A673 (cell line): ENCODE data around the gene PPP5C. TPM values are rescaled to one million over a fixed set of nuclear protein-coding genes. Genes with fewer than 3 reads are reported as not detected.

Experiments used
- BruUV-seq: library from RNA; stranded (reverse); fragments of 400-500 nt; replicated peaks from 2 replicates; lab custom pipeline; 2021; lab: Mats Ljungman, UMichigan
- CTCF ChIA-PET: fragments of 300-600 bp; sonication (Branson Sonifier 250); formaldehyde crosslinking; loops from one replicate; lab custom pipeline; 2022; ENCODE audit warnings: antibody characterized with exemption; lab: Charles Lee
- POLR2A ChIA-PET: fragments of 300-600 bp; sonication (Branson Sonifier 250); formaldehyde crosslinking; loops from one replicate; lab custom pipeline; 2022; ENCODE audit warnings: antibody characterized with exemption; ENCODE audit not compliant: low non-redundant PET; lab: Charles Lee
- DNase-seq: peaks from one replicate; pipeline ENCODE4 v3.0.0-alpha.2; 2015; ENCODE audit warnings: low spot score
- H3K27ac ChIP-seq: fragments of 200-600 bp; sonication (generic); 2 replicates; pipeline ENCODE4 v1.5.1; 2016; ENCODE audit warnings: mixed run types, low read depth, mild to moderate bottlenecking, mixed read lengths, antibody characterized with exemption, low read length; ENCODE audit not compliant: poor library complexity, severe bottlenecking
- H3K27me3 ChIP-seq: fragments of 200-600 bp; sonication (generic); replicated peaks from 2 replicates; pipeline ENCODE4 v1.6.1; 2017; ENCODE audit warnings: mixed run types, low read depth, mild to moderate bottlenecking, mixed read lengths, antibody characterized with exemption, low read length; ENCODE audit not compliant: insufficient read depth, poor library complexity
- H3K36me3 ChIP-seq: fragments of 200-600 bp; sonication (generic); 2 replicates; pipeline ENCODE4 v1.6.1; 2016; ENCODE audit warnings: mixed run types, mild to moderate bottlenecking, mixed read lengths, antibody characterized with exemption, low read length; ENCODE audit not compliant: insufficient read depth, poor library complexity, severe bottlenecking
- H3K4me1 ChIP-seq: fragments of 200-600 bp; sonication (generic); 2 replicates; pipeline ENCODE4 v1.6.1; 2017; ENCODE audit warnings: mixed run types, mild to moderate bottlenecking, mixed read lengths, antibody characterized with exemption, low read length; ENCODE audit not compliant: insufficient read depth, poor library complexity, severe bottlenecking
- H3K4me3 ChIP-seq: fragments of 200-600 bp; sonication (generic); 2 replicates; pipeline ENCODE4 v1.5.1; 2016; ENCODE audit warnings: low read depth, mixed run types, mild to moderate bottlenecking, mixed read lengths, low read length; ENCODE audit not compliant: poor library complexity, severe bottlenecking
- H3K9me3 ChIP-seq: fragments of 200-600 bp; sonication (generic); 2 replicates; pipeline ENCODE4 v1.6.1; 2016; ENCODE audit warnings: mixed run types, low read depth, mild to moderate bottlenecking, mixed read lengths, antibody characterized with exemption, low read length; ENCODE audit not compliant: poor library complexity, severe bottlenecking
- EZH2 ChIP-seq: fragments of 200-600 bp; sonication (generic); IDR thresholded peaks from 2 replicates; pipeline ENCODE4 v1.6.1; 2017; ENCODE audit warnings: borderline replicate concordance, low read depth, mild to moderate bottlenecking, mixed read lengths, antibody characterized with exemption, low read length; ENCODE audit not compliant: poor library complexity, severe bottlenecking
- intact Hi-C: fragments of 100-400 bp; cut with micrococcal nuclease; formaldehyde crosslinking; loops from one replicate; pipeline ENCODE4 v1.10.0; 2022; ENCODE audit not compliant: unreplicated experiment
- total RNA-seq: library from RNA; stranded (reverse); gene quantifications from 2 replicates; pipeline ENCODE4 v1.2.3, GENCODE V29; 2021
- TF ChIP-seq, protein P1 (sequence below): fragments of 300-800, 200-600 bp; sonication (generic); conservative IDR thresholded peaks from 2 replicates; pipeline ENCODE4 v1.5.1; 2017; ENCODE audit warnings: low read depth, mild to moderate bottlenecking, antibody characterized with exemption, low read length, moderate library complexity, mixed read lengths

PPP5C gene
- total RNA-seq, 1 experiment from 2014 or later = 164 TPM

GRCh38 chr19:46371371-46371901 is 24.5 kb downstream of the PPP5C start:
- H3K27ac ChIP-seq = peak overlapping the region; percentile 32
- no peak overlapping the region for H3K4me3 ChIP-seq
- intact Hi-C loops = no loop called here
- BruUV-seq = no TSS peak
- DNase-seq = no peak
- H3K27me3 ChIP-seq = no peaks in the 10 kb centered on the region
- H3K4me1 ChIP-seq = peaks cover 20% of the 10 kb centered on the region
- ChIA-PET CTCF (no interaction called here), POLR2A (no interaction called here)
- TF ChIP-seq, protein P1, sequence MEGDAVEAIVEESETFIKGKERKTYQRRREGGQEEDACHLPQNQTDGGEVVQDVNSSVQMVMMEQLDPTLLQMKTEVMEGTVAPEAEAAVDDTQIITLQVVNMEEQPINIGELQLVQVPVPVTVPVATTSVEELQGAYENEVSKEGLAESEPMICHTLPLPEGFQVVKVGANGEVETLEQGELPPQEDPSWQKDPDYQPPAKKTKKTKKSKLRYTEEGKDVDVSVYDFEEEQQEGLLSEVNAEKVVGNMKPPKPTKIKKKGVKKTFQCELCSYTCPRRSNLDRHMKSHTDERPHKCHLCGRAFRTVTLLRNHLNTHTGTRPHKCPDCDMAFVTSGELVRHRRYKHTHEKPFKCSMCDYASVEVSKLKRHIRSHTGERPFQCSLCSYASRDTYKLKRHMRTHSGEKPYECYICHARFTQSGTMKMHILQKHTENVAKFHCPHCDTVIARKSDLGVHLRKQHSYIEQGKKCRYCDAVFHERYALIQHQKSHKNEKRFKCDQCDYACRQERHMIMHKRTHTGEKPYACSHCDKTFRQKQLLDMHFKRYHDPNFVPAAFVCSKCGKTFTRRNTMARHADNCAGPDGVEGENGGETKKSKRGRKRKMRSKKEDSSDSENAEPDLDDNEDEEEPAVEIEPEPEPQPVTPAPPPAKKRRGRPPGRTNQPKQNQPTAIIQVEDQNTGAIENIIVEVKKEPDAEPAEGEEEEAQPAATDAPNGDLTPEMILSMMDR = no peak
- TF ChIP-seq EZH2 = no peak
- H3K36me3 ChIP-seq = peaks cover 10% of the 10 kb centered on the region
- H3K9me3 ChIP-seq = no peaks in the 10 kb centered on the region

- peaks cover 30% of the 10 kb centered on the region for H3K4me1 ChIP-seq
- POLR2A ChIA-PET = no interaction called here
- H3K27me3 ChIP-seq = no peaks in the 10 kb centered on the region
- no TSS peak for BruUV-seq
- H3K36me3 ChIP-seq = peaks cover 24% of the 10 kb centered on the region
- TF ChIP-seq EZH2 = no peak
- TF ChIP-seq, protein P1 = peak; percentile 64
- peak overlapping the region; percentile 80 for H3K27ac ChIP-seq
- CTCF ChIA-PET = no interaction called here
- no peaks in the 10 kb centered on the region for H3K9me3 ChIP-seq
- intact Hi-C loops = loop anchor here (1.0 kb wide), 1 partner anchor 21 kb away; no protein-coding TSS in a partner anchor
- no peak overlapping the region for H3K4me3 ChIP-seq
- DNase-seq = peak; percentile 75
These were observed 26.1 kb downstream of the PPP5C start for GRCh38 chr19:46372901-46373490.

- no TSS peak for BruUV-seq
- TF ChIP-seq, protein P1 = 0 out of 2 replicates have a peak, but pooled peaks have one; percentile 8
- TF ChIP-seq EZH2 = no peak
- ChIA-PET CTCF (interaction anchor here (0.7 kb wide), 1 partner anchor 91 kb away, joined by 3 read pairs; no protein-coding TSS in a partner anchor), POLR2A (no interaction called here)
- peak; percentile 72 for DNase-seq
- H3K27ac ChIP-seq = peak overlapping the region; percentile 80
- intact Hi-C loops = loop anchor here (1.0 kb wide), 1 partner anchor 21 kb away; no protein-coding TSS in a partner anchor
- no peak overlapping the region for H3K4me3 ChIP-seq
- peaks cover 35% of the 10 kb centered on the region for H3K4me1 ChIP-seq
- H3K36me3 ChIP-seq = peaks cover 26% of the 10 kb centered on the region
- H3K27me3 ChIP-seq = no peaks in the 10 kb centered on the region
- H3K9me3 ChIP-seq = no peaks in the 10 kb centered on the region
These were observed 26.8 kb downstream of the PPP5C start for GRCh38 chr19:46373491-46374359.
